A549 (cell line): ENCODE measurements around the gene PANK2.

Source experiments
- BHLHE40 ChIP-seq: IDR thresholded peaks from 2 replicates; pipeline ENCODE4 v1.6.1; 2012; ENCODE audit warnings: low read depth, low read length, inconsistent platforms
- CEBPB ChIP-seq, 2 experiments: fragments of >200 bp in 1 of 2; sonication (Bioruptor Twin) in 1 of 2; formaldehyde crosslinking in 1 of 2; IDR thresholded peaks; 2 replicates each; pipeline ENCODE4 v1.6.1; 2012 to 2016
- CHD2 ChIP-seq: fragments of 150-350 bp; IDR thresholded peaks from 2 replicates; pipeline ENCODE4 v1.6.1; 2014; ENCODE audit warnings: low read length; ENCODE audit not compliant: partially characterized antibody
- CTCF ChIP-seq: fragments of >200 bp; sonication (Bioruptor Twin); formaldehyde crosslinking; IDR thresholded peaks from 3 replicates; pipeline ENCODE4 v1.5.1; 2016
- ELK1 ChIP-seq: fragments of 150-350 bp; IDR thresholded peaks from 2 replicates; pipeline ENCODE4 v1.6.1; 2014; ENCODE audit warnings: low read depth, mild to moderate bottlenecking, low read length
- ESRRA ChIP-seq: fragments of 150-350 bp; IDR thresholded peaks from 2 replicates; pipeline ENCODE4 v1.6.1; 2014; ENCODE audit warnings: mild to moderate bottlenecking, low read length, borderline replicate concordance
- RCOR1 ChIP-seq: fragments of 150-350 bp; IDR thresholded peaks from 2 replicates; pipeline ENCODE4 v1.6.1; 2014; ENCODE audit warnings: antibody characterized with exemption, low read length, low read depth
- REST ChIP-seq: fragments of 200-600 bp; sonication (generic); IDR thresholded peaks from 2 replicates; pipeline ENCODE4 v1.6.1; 2016; ENCODE audit warnings: antibody characterized with exemption, mild to moderate bottlenecking, moderate library complexity
- USF2 ChIP-seq: fragments of 450-650 bp; IDR thresholded peaks from 2 replicates; pipeline ENCODE4 v1.6.1; 2014; ENCODE audit warnings: antibody characterized with exemption

- TF ChIP-seq ESRRA (no peak), CTCF (no peak), RCOR1 (0 out of 2 replicates have a peak, but pooled peaks have one; percentile 6), USF2 (no peak), ELK1 (no peak), CHD2 (no peak), CEBPB (IDR thresholded peaks at IDR 0.05) (no peak), BHLHE40 (no peak), REST (no peak)
Measured at GRCh38 chr20:3862333-3862732, 26.9 kb upstream of the PANK2 start.
